ENCODE data around the gene SAMD13. TPM values are rescaled to one million over a fixed set of nuclear protein-coding genes. Genes with fewer than 3 reads are reported as not detected.
"Not testable (repeated sequence)": the region's sequence is repeated elsewhere in the genome, so short reads cannot be mapped to it uniquely, and the experiment has no call there.

SAMD13 gene
- total RNA-seq, 1 donor from 2014 or later = 1.6 TPM

DNA sequence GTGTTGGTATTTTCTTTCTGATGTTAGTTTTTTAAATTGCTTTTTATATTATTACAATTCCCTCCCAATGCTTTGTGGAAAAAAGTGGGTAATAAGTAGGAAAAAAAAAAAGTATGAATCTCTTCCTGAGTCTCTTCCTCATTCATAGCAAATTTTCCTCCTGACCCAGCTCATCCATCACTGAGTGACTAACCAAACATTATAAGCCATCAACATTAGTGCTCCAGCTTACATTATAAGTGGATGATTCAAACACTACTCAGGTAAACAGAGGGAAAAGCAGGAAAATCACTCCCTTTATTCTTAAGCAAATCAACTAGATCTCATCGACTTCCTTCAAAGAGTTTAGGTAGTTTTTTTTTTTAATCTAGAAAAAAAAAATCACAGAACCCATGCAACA, 15.4 kb upstream of the SAMD13 start:
- Histone ChIP-seq H3K4me3 (no peak overlapping the region), H3K36me3 (no peaks in the 10 kb centered on the region), H3K9me3 (no peaks in the 10 kb centered on the region), H3K27me3 (no peaks in the 10 kb centered on the region), H3K4me1 (no peaks in the 10 kb centered on the region), H3K27ac (no peak overlapping the region)
- intact Hi-C loops (cut with DNase I) = no loop called here
- ATAC-seq = no peak
- DNase-seq = no peak
- no peak for TF ChIP-seq CTCF (IDR thresholded peaks at IDR 0.05)

DNA sequence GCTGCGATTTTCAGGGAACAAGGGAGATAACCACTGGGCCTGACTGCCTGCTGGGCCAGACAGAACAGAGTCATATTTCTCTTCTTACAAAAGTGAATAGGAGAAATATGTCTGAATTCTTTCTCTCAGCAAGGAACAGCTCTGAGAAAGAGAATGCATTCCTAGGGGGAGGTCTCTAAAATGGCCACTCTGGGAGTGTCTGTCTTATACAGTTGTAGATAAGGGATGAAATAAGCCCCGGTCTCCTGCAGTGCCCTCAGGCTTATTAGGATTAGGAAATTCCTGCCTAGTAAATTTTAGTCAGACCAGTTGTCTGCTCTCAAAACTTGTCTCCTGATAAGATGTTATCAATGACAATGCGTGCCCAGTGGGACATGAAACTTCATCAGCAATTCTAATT, 14.1 kb upstream of the SAMD13 start:
- H3K4me3 ChIP-seq; ATAC-seq; H3K9me3 ChIP-seq; intact Hi-C loops (cut with DNase I); H3K4me1 ChIP-seq; DNase-seq; H3K36me3 ChIP-seq; H3K27ac ChIP-seq; H3K27me3 ChIP-seq: not testable (repeated sequence)

DNA sequence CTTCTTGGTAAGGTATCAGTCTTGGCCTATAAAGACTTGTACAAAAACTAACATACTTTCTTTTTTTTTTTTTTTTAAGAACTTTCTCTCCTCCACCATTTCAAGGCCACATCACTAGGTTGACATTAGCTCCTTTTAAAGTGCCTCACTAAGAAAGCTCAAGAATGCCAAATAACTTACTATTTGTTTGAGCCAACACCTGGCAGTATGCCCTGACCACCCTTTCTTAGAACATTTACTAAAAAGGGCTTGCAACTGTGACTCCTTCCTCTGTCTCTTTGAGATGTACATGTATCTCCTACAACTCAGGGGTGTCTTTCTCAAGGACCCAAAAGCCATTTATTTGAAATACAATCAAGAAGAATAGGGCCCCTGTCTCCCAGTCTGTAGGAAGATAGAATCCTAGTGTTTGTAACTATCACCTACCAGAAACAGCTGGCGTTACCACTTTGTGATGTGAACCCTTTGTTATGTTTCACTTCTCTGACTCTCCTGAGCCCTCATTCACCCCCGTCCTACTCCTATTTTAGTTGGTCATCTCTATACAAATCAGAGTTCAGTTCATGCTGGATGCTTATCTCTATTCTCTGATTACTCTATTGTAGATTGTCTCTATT, 12.2 kb upstream of the SAMD13 start:
- no peak for ATAC-seq
- no peak overlapping the region for H3K27ac ChIP-seq
- H3K4me3 ChIP-seq = no peak overlapping the region
- TF ChIP-seq CTCF (IDR thresholded peaks at IDR 0.05) = no peak
- no peaks in the 10 kb centered on the region for H3K36me3 ChIP-seq
- H3K9me3 ChIP-seq = no peaks in the 10 kb centered on the region
- no peaks in the 10 kb centered on the region for H3K4me1 ChIP-seq
- DNase-seq = no peak
- no peaks in the 10 kb centered on the region for H3K27me3 ChIP-seq
- intact Hi-C loops (cut with DNase I) = no loop called here

DNA sequence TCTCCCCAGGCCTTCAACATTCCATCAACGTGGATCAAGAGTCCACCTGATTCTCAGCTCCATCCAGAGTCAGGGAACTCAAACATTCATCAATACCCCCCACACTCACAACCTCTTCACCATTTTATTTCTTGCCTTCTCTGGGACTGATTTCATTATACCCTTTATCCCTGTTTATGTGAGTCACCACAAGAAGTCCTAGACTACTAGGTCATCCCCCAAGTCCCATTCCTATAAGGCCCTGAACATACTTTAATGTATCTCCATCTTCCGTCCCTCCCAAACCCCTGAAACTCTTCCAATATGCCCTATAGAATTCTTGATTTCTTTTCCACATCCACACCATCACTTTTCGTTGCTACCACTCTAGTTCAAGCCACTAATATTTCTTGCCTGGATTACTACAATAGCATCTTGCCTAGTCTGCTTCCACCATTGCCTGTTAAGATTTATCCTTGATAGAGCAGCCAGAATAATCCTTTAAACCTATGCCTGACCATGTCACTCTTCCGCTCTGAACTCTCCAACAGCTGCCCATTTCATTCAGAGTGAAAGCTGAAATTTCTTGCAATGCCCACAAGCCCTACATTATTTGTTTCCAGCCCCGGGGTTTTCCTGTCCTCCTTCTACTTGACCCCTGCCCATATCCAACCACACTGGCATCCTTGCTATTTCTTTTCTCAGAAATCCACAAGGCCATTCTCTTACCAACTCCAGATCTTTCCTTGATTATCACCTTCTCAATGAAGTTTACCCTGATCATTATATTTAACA, 9.4 kb upstream of the SAMD13 start:
- no peak overlapping the region for H3K27ac ChIP-seq
- TF ChIP-seq CTCF (IDR thresholded peaks at IDR 0.05) = no peak
- no peak for ATAC-seq
- H3K9me3 ChIP-seq = no peaks in the 10 kb centered on the region
- DNase-seq = no peak
- intact Hi-C loops (cut with DNase I) = no loop called here
- H3K4me1 ChIP-seq = no peaks in the 10 kb centered on the region
- no peaks in the 10 kb centered on the region for H3K36me3 ChIP-seq
- no peaks in the 10 kb centered on the region for H3K27me3 ChIP-seq
- H3K4me3 ChIP-seq = no peak overlapping the region

GRCh38 chr1:84293766-84294165, 7.7 kb upstream of the SAMD13 start:
- TF ChIP-seq CTCF (IDR thresholded peaks at IDR 0.05) = no peak
- intact Hi-C loops (cut with DNase I) = no loop called here
- DNase-seq = no peak

GRCh38 chr1:84294751-84295150, 6.8 kb upstream of the SAMD13 start:
- ATAC-seq = no peak
- intact Hi-C loops (cut with DNase I) = no loop called here
- DNase-seq = no peak
- Histone ChIP-seq H3K27ac (no peak overlapping the region), H3K4me3 (no peak overlapping the region), H3K4me1 (peaks cover 7% of the 10 kb centered on the region), H3K9me3 (no peaks in the 10 kb centered on the region), H3K36me3 (no peaks in the 10 kb centered on the region), H3K27me3 (no peaks in the 10 kb centered on the region)
- no peak for TF ChIP-seq CTCF (IDR thresholded peaks at IDR 0.05)

More at GRCh38 chr1:84293766-84294165, 7.7 kb upstream of the SAMD13 start:
- Histone ChIP-seq H3K27ac (no peak overlapping the region), H3K4me3 (no peak overlapping the region), H3K36me3 (no peaks in the 10 kb centered on the region), H3K27me3 (no peaks in the 10 kb centered on the region), H3K4me1 (no peaks in the 10 kb centered on the region), H3K9me3 (no peaks in the 10 kb centered on the region)
- no peak for ATAC-seq
